Left lobe of liver (tissue), 2 donors: Measurements from ENCODE around the gene CHMP1A. TPM values are rescaled to one million over a fixed set of nuclear protein-coding genes. Genes with fewer than 3 reads are reported as not detected.

ENCODE experiments used
- ATAC-seq: fragments of 200-7000 bp; cut with Tn5 transposase; one replicate; pipeline ENCODE4 v1.9.1; 2020; ENCODE audit warnings: mild to moderate bottlenecking, moderate library complexity
- DNase-seq: peaks from one replicate; pipeline ENCODE4 v3.0.0-alpha.2; 2020; ENCODE audit warnings: low spot score
- total RNA-seq: library from RNA; stranded (reverse); gene quantifications from one replicate; pipeline ENCODE4 v1.2.1, GENCODE V29; 2021
- donor health status: DM: no; HTN: no; CAD: no; lungs with moderate emphysema.
- donor health status: DM: no; HTN: yes; CAD: no.

The CHMP1A gene
- total RNA-seq, 1 donor from 2014 or later, result 34.7 TPM

DNA sequence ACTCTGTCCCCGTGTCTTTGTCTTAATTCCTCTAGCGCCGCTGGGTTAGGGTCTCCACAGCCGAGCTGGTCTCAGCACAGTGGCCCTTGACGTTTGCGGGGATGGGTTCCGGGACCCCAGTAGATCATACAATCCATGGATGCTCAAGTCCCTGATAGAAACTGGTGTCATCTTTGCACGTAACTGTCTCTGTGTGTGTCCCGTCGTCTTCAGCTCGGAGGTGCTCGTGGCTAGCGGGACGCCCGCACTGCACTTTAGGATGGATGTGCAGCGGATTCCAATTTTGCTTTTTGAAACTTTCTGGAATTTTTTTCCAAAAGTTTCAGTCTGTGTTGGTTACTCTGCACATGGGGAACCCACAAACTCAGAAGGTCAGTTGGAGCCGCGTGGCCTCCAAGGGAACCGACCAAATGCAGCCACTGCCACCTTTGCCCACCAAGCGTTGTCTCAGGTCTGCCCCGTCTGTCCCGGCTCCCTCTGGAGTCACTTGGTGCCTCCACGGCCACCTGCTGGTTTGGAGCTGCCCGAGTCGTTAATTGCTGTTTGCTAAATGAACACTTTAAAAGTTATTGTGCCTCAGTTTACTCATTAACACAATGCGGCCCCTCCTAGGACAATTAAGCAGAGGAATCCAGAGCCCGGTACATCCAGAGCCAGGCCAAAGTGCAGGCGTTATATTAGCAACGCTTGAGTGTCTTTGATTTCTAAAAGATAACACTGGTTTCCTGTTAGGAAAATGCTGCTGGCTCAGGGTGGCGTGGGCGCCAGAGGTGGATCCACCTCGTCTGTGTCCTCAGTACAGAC is 49.4 kb downstream of the CHMP1A start:
- no peak for ATAC-seq
- DNase-seq, result no peak

DNA sequence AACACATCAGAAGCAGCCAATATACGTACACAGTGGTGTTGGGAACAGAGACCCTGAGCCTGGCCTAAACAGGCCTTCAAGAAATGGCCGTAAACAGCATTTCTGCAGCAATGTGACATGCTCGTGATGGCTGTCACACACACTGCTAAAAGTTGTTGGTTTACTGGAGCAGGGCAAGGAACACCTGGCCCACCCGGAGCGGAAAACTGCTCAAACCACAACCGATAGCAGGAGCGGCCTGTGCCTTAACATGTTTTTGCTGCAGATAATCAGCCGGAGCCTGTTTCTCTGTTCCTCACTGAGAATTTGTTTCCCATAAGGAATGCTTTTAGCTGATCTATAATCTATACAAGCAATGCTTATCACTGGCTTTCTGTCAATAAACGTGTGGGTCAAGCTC is 50.1 kb downstream of the CHMP1A start:
- DNase-seq (no peak), ATAC-seq (no peak)

DNA sequence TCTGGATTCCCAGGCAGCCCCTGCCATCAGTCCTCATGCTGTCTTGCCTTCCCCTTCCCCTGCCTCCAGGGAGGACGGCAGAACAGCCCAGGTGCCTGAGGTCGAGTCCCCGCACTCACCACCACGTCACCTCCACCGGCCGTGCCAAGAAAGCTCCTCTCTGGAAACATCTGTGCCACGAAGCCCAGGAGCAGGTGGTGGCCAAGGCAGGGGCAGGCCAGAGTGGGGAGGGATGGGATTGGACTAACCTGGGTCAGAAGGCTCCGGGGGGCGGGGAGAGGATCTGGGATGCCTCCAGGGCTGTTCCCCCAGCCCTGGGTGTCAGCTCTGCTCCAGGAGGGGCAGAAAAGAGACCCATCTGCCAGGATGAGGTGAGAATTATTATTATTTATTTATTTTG is 51.5 kb downstream of the CHMP1A start:
- DNase-seq, result no peak
- no peak for ATAC-seq

DNA sequence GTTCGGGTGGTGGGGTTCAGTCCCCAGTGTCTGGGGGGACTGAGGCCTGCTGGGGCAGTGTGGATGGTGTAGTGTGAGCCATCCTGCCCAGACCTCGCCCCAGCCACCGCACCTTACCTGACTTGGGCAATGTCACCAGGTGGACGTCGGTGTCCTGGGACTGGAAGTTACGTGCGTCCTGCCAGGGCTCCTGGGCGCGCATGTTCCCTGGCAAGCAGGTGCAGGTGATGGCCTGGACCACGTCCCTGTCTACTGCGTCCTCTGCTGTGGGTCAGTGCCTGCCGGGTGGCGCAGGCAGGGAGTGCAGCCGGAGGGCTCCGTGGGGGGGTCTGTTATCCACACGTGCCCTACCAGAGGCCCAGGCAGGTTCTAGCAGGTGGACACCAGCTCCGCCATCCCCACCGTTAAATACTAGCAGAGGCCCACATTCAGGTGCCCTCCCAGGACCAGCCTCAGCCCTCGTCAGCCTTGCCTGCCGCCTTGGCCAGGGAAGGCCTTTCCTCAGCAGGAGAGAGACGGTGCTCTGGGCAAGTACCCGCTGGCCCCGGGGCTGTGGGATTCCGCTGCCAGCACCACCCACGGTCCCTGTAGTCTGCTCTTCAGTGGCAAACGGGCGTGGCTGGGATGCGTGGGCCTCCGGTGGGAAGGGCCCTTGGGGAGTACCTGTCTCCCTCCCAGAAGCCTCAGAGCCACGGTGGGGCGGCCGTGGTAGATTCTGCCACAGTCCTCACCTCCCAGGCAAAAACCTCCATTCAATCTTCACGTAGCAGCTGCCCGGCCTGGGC is 52.1 kb downstream of the CHMP1A start:
- ATAC-seq, result no peak
- no peak for DNase-seq

DNA sequence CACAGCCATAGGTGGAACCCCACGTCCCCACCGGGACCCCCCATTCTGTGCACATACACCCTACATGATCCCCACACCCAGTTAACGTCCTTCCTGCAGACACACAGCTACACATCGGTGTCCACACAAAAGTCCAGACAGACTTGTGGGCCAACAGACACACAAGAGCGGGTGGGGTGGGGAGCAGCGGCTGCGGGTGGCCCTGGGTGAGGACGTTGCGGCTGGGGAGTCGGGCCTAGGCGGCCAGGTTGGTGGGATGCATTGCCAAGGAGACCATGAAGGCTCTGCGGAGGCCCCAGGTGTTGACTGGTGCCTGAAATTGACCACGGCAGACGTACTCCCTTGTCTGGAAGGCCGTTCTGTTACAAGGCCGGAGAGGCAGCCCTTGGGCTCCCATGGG is 52.7 kb downstream of the CHMP1A start:
- no peak for DNase-seq

DNA sequence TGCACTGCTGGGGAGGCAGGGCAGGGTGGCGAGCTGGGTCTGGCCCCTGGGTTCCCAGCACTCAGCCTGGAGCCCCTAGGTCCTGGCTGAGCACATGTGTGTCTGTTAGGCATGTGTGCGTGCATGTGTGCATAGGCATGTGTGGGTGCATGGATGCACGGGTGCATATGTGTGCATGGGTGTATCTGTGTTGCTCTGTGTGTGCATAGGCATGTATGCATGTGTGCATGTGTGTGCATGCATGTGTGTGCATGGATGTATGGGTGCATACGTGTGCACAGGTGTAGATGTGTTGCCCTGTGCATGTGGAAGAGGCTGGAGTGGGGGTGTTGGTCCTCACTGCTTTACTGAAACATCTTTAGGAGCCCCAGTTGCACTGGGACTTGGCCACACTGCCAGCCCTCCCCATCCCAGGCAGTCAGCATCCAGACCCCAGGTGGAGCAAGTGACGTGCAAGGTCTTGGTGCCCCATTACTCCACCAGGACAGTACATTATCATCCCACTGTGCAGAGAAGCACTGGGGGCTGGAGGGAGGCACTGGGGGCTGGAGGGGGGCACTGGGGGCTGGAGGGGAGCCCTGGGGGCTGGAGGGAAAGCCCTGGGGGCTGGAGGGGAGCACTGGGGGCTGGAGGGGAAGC is 54.4 kb downstream of the CHMP1A start:
- DNase-seq, result no peak
- ATAC-seq, result no peak

More for the DNA sequence above, 52.7 kb downstream of the CHMP1A start:
- no peak for ATAC-seq

DNA sequence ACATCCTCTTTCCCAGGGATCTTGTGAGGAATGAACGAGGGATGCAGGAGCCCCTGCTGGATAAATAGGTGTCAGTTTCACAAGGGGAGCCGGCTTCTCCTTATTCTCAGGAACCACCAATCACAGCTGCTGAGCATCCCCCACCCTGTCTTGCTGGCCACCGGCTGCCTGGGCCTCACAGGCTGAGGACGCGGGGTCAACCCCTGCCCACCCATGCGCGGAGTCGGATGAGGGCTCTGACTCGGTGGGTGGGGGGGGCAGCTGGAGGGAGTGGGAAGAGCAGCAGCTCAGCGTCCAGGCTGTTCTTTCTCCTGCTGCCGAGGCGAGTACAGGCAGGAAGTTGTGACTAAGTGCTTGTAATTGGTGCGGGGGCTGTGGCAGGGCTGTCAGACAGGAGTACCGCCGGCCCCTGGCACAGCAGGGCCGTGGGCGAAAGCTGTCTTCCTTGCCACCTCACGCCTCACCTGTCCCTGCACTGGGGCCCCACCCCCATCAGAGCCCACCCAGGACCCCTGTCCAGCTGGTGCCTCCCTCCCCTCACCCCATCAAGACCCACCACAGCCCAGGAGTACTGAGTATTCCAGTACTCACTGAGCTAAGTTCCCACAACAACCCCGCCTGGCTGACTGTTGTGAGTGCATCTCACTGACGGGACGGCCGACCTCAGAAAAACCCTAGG is 55.1 kb downstream of the CHMP1A start:
- no peak for DNase-seq
- peak; percentile 21 for ATAC-seq

DNA sequence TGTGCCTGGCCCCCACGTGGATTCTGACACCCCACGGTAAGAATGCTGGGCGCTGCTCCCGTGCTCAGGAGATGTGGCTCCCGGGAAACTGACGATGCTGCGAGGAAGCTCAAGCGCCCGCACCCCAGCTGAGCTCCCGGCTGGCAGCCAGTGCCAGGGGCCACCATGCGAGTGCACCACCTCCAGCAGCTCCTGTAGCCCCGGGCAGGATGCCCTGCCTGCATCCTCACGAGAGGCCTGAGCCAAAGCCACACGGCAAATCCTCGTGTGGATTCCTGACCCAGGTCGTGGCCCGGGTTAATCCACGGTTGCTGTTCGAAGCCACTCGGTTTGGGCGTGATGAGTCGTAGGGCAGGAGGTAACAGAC is 55.6 kb downstream of the CHMP1A start:
- no peak for DNase-seq
- no peak for ATAC-seq

DNA sequence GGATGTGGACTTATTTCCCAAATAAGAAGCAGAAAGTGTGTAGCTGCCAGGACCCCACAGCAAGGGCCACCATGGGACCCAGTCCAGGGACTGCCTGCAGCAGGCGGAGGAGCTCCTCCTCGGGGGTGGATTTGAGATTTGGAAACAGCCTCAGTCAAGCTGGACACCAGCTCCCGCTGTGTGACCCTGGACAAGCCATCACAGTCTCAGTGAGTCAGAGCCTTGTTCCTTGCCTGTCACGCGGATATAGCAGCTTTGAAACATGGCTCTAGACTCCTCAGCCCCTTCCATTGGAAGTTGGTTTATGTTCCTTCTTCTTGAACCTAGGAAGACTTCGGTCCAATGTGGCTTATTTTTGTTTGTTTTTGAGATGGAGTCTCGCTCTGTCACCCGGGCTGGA is 56.6 kb downstream of the CHMP1A start:
- ATAC-seq, result no peak

DNA sequence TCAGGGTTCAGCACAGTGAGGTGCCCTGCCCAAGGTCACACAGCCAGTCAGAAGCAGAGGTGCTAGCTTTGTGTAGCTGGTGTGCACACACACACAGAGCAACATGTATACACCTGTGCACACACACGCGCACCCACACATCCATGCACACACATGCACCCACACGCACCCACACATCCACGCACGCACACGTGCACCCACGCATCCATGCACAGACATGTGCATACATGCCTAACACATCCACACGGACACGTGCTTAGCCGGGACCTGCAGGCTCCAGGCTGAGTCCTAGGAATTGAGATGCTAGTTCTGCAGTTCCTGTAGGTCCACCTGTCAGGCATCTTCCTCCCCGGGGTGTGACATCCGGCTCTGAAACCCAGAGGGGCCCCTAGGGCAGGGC is 57.1 kb downstream of the CHMP1A start:
- no peak for DNase-seq
- no peak for ATAC-seq

More for the DNA sequence above, 56.6 kb downstream of the CHMP1A start:
- DNase-seq, result no peak

DNA sequence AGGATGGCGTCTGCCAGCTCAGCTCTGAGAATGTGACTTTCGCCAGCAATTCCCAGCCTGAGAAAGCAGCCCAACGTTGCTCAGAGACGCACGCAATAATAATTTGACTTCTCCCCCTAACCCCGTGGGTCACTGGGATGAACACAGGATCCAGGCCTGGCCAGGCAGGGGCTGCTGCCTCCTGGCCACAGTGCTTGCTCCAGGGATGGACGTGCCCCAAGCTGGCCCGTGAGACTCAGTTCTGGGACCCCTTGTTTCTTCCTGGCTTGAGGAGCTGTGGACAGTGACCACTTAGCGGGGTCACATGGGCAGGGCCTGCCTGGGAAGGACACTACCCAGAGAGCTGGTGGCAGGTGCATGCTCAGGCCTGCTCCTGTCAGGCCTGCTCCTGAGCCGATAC is 57.6 kb downstream of the CHMP1A start:
- DNase-seq (no peak), ATAC-seq (no peak)

DNA sequence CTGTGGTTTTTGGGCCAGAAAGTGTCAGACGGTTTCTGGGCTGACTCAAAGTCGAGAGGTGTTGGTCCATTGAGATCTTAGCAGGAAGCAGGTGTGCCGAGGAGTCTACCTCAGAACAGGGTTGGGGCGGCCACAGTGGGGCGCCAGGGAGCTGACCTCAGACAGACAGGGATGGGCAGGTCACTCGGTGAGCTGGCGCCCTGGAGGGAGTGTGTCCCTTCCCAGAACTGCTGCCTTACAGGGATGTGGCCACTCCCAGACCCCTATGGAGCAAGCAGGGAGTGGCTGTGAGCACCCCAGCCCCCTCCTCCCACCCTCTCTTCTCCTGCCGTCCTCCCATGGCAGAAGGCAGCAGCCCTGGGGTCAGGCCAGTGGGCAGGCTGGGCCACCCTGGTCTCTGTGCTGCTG is 58.1 kb downstream of the CHMP1A start:
- peak; percentile 34 for ATAC-seq

DNA sequence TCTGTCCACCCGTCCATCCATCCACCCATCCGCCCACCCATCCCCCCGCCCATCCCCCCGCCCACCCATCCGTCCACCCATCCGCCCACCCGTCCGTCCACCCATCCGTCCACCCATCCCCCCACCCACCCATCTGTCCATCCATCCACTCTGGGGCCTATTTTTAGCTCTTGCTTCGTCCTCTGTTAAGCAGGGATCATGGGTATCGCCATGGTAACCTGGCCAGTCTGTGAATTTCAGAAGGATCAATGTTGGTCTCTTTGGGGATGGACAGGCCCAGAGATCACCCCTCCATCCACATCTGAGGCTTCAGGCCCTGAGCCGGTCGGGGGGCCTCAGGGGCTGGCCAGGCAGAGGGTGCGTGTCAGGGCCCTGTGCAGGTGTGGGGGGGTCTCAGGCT is 59.3 kb downstream of the CHMP1A start:
- DNase-seq, result no peak
- ATAC-seq, result no peak

More for the DNA sequence above, 58.1 kb downstream of the CHMP1A start:
- DNase-seq, result no peak

DNA sequence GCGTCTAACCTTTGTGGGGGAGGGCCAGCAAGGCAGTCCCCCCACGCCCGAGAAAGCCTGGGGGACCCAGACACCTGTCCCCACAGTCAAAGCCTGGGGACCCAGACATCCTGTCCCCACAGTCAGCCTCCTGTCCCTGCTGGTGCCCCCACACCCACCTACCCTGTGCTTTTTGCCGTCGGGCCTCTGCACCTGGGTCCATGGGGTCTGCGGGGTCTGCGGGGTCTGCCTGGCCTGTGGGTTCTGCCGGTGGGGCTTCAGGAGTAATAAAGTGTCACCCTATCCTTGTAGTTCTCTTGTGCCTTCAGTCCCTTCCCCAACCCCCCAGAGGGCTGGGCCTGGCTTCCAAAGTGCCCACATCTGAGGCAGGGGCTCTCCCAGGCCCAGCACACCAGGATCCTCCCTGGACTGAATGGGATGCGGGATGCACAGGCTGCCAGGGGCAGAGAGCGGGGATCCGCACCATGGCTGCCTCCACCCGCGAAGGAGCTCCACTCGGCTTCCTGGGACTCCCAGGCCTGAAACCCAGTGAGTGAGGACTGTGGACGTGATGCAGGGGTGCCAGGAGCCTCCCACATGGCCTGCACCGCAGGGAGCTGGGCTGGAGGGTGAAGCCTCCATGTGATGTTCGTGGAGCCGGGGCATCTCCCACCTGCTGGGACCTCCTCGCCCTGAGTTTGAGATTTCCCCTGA is 60.4 kb downstream of the CHMP1A start:
- ATAC-seq, result no peak
- no peak for DNase-seq

DNA sequence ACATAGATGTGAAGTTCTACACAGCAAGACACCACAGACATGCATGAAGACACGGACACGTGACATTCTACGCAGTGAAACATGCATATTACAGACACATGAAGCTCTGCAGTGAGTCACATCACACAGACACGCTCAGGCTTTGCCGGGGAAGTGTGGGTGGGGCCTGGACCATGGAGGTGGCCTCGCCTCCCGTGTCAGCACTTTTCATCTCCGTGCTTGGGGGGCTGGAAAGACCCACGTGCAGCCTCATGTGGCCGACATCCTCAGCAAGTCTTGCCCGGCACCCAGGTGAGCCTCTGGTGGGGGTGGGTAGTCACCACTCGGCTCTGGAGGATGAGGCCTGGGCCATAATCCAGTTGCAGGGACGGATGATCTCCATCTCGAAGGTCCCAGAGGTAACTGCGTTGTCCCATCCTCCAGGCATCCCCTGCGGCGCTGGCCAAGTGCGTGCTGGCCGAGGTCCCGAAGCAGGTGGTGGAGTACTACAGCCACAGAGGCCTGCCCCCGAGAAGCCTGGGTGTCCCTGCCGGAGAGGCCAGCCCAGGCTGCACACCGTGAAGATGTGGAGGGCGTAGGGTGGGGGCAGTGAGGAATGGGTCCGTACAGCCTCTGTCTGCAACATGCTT is 61.3 kb downstream of the CHMP1A start:
- no peak for DNase-seq
- no peak for ATAC-seq

DNA sequence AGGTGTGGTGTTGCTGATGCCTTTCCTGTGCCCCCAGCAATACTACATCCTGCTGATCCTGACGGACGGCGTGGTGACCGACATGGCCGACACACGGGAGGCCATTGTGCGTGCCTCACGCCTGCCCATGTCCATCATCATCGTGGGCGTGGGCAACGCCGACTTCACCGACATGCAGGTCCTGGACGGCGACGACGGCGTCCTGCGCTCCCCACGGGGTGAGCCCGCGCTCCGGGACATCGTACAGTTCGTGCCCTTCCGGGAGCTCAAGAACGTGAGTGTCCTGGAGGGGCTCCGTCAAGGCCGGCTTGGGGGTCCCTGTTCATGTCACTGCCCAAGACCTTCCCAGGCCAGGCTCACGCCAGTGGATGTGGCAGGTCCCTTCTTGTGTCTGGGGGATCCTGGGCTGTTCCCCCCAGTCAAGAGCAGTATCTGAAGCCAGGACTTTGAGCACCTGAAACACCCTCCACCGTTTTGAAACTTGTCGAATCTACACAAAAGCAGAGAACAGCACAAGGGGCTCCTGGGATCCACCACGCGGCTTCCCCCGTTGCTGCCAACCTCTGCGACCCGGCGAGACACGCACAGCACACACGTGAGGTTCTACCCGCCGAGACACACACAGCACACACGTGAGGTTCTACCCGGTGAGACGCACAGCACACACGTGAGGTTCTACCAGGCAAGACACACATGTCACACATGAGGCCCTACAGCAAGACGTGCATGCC is 62.0 kb downstream of the CHMP1A start:
- ATAC-seq, result no peak
- no peak for DNase-seq
